HepG2 (cell line): ENCODE results near the gene SMPX. TPM values are rescaled to one million over a fixed set of nuclear protein-coding genes. Genes with fewer than 3 reads are reported as not detected.

Experiments
- BRCA1 ChIP-seq: sonication (generic); formaldehyde crosslinking; IDR thresholded peaks from 2 replicates; pipeline ENCODE4 v1.4.0; 2020; ENCODE audit warnings: missing genetic modification reagents
- JDP2 ChIP-seq: sonication (generic); formaldehyde crosslinking; IDR thresholded peaks from 2 replicates; pipeline ENCODE4 v1.8.1; 2022; ENCODE audit warnings: missing genetic modification reagents, borderline replicate concordance
- RARG ChIP-seq: sonication (generic); formaldehyde crosslinking; IDR thresholded peaks from 2 replicates; pipeline ENCODE4 v1.4.0; 2020; ENCODE audit warnings: low read depth, mild to moderate bottlenecking, missing genetic modification reagents
- SAP130 ChIP-seq: IDR thresholded peaks from 2 replicates; pipeline ENCODE4 v1.6.1; 2016; ENCODE audit warnings: low read depth
- XBP1 ChIP-seq: sonication (generic); formaldehyde crosslinking; IDR thresholded peaks from 2 replicates; pipeline ENCODE4 v1.5.0; 2020; ENCODE audit warnings: missing genetic modification reagents
- ZNF142 ChIP-seq: sonication (generic); formaldehyde crosslinking; IDR thresholded peaks from 2 replicates; pipeline ENCODE4 v1.4.0; 2020; ENCODE audit warnings: missing genetic modification reagents
- ZNF567 ChIP-seq: sonication (generic); formaldehyde crosslinking; IDR thresholded peaks from 2 replicates; pipeline ENCODE4 v1.8.1; 2023; ENCODE audit warnings: mild to moderate bottlenecking, missing genetic modification reagents, borderline replicate concordance
- ZNF616 ChIP-seq: sonication (generic); formaldehyde crosslinking; IDR thresholded peaks from 2 replicates; pipeline ENCODE4 v1.5.0; 2020; ENCODE audit warnings: low read depth, mild to moderate bottlenecking, missing genetic modification reagents
- ZNF879 ChIP-seq: sonication (generic); formaldehyde crosslinking; IDR thresholded peaks from 2 replicates; pipeline ENCODE4 v1.8.1; 2023; ENCODE audit warnings: missing genetic modification reagents
- polyA plus RNA-seq, 8 experiments: library from polyadenylated mRNA; depleted of rRNA in 3 of 8; stranded (reverse) in 7 of 8; unstranded in 1 of 8; fragments of >200 nt; fragmentation: Illumina TruSeq in 4 of 8; extraction: Trizol in 4 of 8; gene quantifications; 2 replicates each; pipeline versions ENCODE4 v1.2.1 to v1.2.3, GENCODE V29; 2011 to 2016; ENCODE audit warnings: low read depth in 4 of 8, missing spikeins in 1 of 8, mixed read lengths in 1 of 8; ENCODE audit not compliant: insufficient read depth in 1 of 8
- total RNA-seq, 5 experiments: library from RNA; depleted of rRNA; stranded (reverse); fragments of >200 nt; fragmentation: Illumina TruSeq; extraction: Trizol; gene quantifications; 2 replicates each; pipeline ENCODE4 v1.2.3, GENCODE V29; 2016; ENCODE audit warnings: low read depth in 1 of 5
- TF ChIP-seq, protein P1 (sequence below): sonication (generic); formaldehyde crosslinking; IDR thresholded peaks from 2 replicates; pipeline ENCODE4 v1.5.0; 2020; ENCODE audit warnings: missing genetic modification reagents

Gene SMPX
- total and polyA plus RNA-seq, 2 of the 13 experiments (the other 11 are each of a cell fraction or from before 2014, with no cell fraction given) = 0.95 to 1.8 TPM

- TF ChIP-seq ZNF142 (CRISPR knock-in tag) = no peak
- no peak for TF ChIP-seq ZNF616 (CRISPR knock-in tag)
- no peak for TF ChIP-seq ZNF879 (CRISPR knock-in tag)
- no peak for TF ChIP-seq XBP1 (CRISPR knock-in tag)
- TF ChIP-seq JDP2 = no peak
- TF ChIP-seq ZNF567 (CRISPR knock-in tag) = no peak
- no peak for TF ChIP-seq RARG (CRISPR knock-in tag)
- no peak for TF ChIP-seq SAP130 (CRISPR knock-in tag)
- no peak for TF ChIP-seq BRCA1
- TF ChIP-seq, protein P1, sequence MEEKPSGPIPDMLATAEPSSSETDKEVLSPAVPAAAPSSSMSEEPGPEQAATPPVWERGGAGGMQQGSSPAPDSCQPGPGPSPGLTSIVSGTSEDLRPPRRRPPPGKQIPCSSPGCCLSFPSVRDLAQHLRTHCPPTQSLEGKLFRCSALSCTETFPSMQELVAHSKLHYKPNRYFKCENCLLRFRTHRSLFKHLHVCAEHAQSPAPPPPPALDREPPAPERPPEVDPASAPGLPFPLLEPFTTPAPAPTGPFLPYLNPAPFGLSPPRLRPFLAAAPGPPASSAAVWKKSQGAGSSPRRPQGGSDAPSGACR = no peak
Observed at GRCh38 chrX:21749924-21750323, 8.0 kb downstream of the SMPX start (continued).
